Renal cortex interstitium (tissue), 11 donors: Measurements from ENCODE around the gene IL12RB1. TPM values are rescaled to one million over a fixed set of nuclear protein-coding genes. Genes with fewer than 3 reads are reported as not detected.
"Not testable (repeated sequence)": the region's sequence is repeated elsewhere in the genome, so short reads cannot be mapped to it uniquely, and the experiment has no call there.

ENCODE experiments used
- DNase-seq, 11 donors: peaks; one replicate each; pipeline ENCODE4 v3.0.0-alpha.2; 2013; ENCODE audit warnings: low read depth in 9 of 11, low spot score in 4 of 11; ENCODE audit errors: extremely low read depth in 1 of 11
- polyA plus RNA-seq, 3 donors: library from polyadenylated mRNA; unstranded; fragments of 120-200 nt; gene quantifications; one replicate each; pipeline ENCODE4 v1.2.1, GENCODE V29; 2013; ENCODE audit not compliant: insufficient read length in 3 of 3

Gene IL12RB1
- polyA plus RNA-seq, 3 donors = 0.16 to 0.44 (median 0.23) TPM

GRCh38 chr19:18059297-18059696 is 27.4 kb downstream of the IL12RB1 start:
- no peak for DNase-seq

- DNase-seq = peak; percentile 50 to 79 (median 68)
These were observed 28.3 kb downstream of the IL12RB1 start for GRCh38 chr19:18058208-18059009.

- DNase-seq = no peak
These were observed 29.2 kb downstream of the IL12RB1 start for GRCh38 chr19:18057557-18057956.

GRCh38 chr19:18055967-18056366 is 30.8 kb downstream of the IL12RB1 start:
- no peak for DNase-seq

- DNase-seq = no peak
These were observed 33.0 kb downstream of the IL12RB1 start for GRCh38 chr19:18053576-18054219.

GRCh38 chr19:18051887-18052286 is 34.8 kb downstream of the IL12RB1 start:
- DNase-seq = no peak

GRCh38 chr19:18049385-18049784 is 37.3 kb downstream of the IL12RB1 start:
- peak in 5 of 11 donors; percentile 15 to 53 (median 39) for DNase-seq

- DNase-seq = no peak
These were observed 40.5 kb downstream of the IL12RB1 start for GRCh38 chr19:18046059-18046718.

GRCh38 chr19:18045307-18046050 is 41.3 kb downstream of the IL12RB1 start:
- no peak for DNase-seq

GRCh38 chr19:18044825-18045304 is 41.9 kb downstream of the IL12RB1 start:
- peak in 4 of 11 donors; percentile 44 to 63 (median 58) for DNase-seq

- DNase-seq = no peak
These were observed 43.1 kb downstream of the IL12RB1 start for GRCh38 chr19:18043676-18044075.

- no peak for DNase-seq
These were observed 45.7 kb downstream of the IL12RB1 start for GRCh38 chr19:18041054-18041453.

- not testable (repeated sequence) for DNase-seq
These were observed 54.6 kb downstream of the IL12RB1 start for GRCh38 chr19:18032102-18032501.

- DNase-seq = not testable (repeated sequence)
These were observed 55.3 kb downstream of the IL12RB1 start for GRCh38 chr19:18031401-18031800.

- no peak for DNase-seq
These were observed 57.0 kb downstream of the IL12RB1 start for GRCh38 chr19:18029617-18030338.

- DNase-seq = no peak
These were observed 59.6 kb downstream of the IL12RB1 start for GRCh38 chr19:18027151-18027550.

- DNase-seq = no peak
These were observed 63.0 kb downstream of the IL12RB1 start for GRCh38 chr19:18023622-18024251.

GRCh38 chr19:18021121-18021755 is 65.5 kb downstream of the IL12RB1 start:
- DNase-seq = no peak
